Panc1 (cell line): ENCODE data around the gene TPBGL. TPM values are rescaled to one million over a fixed set of nuclear protein-coding genes. Genes with fewer than 3 reads are reported as not detected.
A peak's percentile ranks its signal among the peaks of the same experiment; 100 is the strongest.

Experiments
- ATAC-seq: fragments of 200-7000 bp; cut with Tn5 transposase; 2 replicates; pipeline ENCODE4 v1.9.1; 2020; ENCODE audit warnings: mild to moderate bottlenecking, moderate library complexity
- BruUV-seq: library from RNA; stranded (reverse); fragments of 400-500 nt; replicated peaks from 2 replicates; lab custom pipeline; 2021; lab: Mats Ljungman, UMichigan
- CTCF ChIA-PET: fragments of 300-600 bp; sonication (Branson Sonifier 250); formaldehyde crosslinking; loops from one replicate; lab custom pipeline; 2022; ENCODE audit warnings: antibody characterized with exemption; lab: Charles Lee
- POLR2A ChIA-PET: fragments of 300-600 bp; sonication (Branson Sonifier 250); formaldehyde crosslinking; loops from one replicate; lab custom pipeline; 2022; ENCODE audit warnings: antibody characterized with exemption; lab: Charles Lee
- DNase-seq: peaks from one replicate; pipeline ENCODE4 v3.0.0-alpha.2; 2010; ENCODE audit warnings: low read depth, low spot score
- H3K27ac ChIP-seq: 2 replicates; pipeline ENCODE4 v1.5.1; 2011; ENCODE audit warnings: mild to moderate bottlenecking, low read length, inconsistent platforms
- H3K27me3 ChIP-seq: fragments of 200-500 bp; sonication (Bioruptor generic); 2 replicates; pipeline ENCODE4 v1.6.0; 2014; ENCODE audit warnings: low read length, inconsistent platforms; ENCODE audit not compliant: control insufficient read depth, insufficient read depth
- H3K36me3 ChIP-seq: fragments of 200-500 bp; sonication (Bioruptor generic); 2 replicates; pipeline ENCODE4 v1.5.1; 2014; ENCODE audit warnings: inconsistent platforms, mild to moderate bottlenecking, low read length, moderate library complexity; ENCODE audit not compliant: control insufficient read depth, insufficient read depth
- H3K4me1 ChIP-seq: 2 replicates; pipeline ENCODE4 v1.5.1; 2011; ENCODE audit warnings: inconsistent platforms, mild to moderate bottlenecking, low read length, moderate library complexity; ENCODE audit not compliant: control insufficient read depth, insufficient read depth
- H3K4me3 ChIP-seq, 2 experiments: 2 replicates each; pipeline ENCODE4 v1.5.1; 2011 to 2012; ENCODE audit warnings: low read depth in 2 of 2, low read length in 2 of 2, mild to moderate bottlenecking in 2 of 2, inconsistent platforms in 1 of 2, moderate library complexity in 1 of 2
- H3K9me3 ChIP-seq: fragments of 200-500 bp; sonication (Bioruptor generic); 2 replicates; pipeline ENCODE4 v1.5.1; 2014; ENCODE audit warnings: low read depth, mild to moderate bottlenecking, inconsistent platforms, low read length, moderate library complexity; ENCODE audit not compliant: control insufficient read depth, insufficient read depth
- POLR2AphosphoS5 ChIP-seq: IDR thresholded peaks from 2 replicates; pipeline ENCODE4 v1.6.1; 2012; ENCODE audit warnings: mild to moderate bottlenecking, low read depth, low read length, moderate library complexity
- SIN3A ChIP-seq: IDR thresholded peaks from 2 replicates; pipeline ENCODE4 v1.6.1; 2012; ENCODE audit warnings: low read depth, mild to moderate bottlenecking, low read length, moderate library complexity, borderline replicate concordance; ENCODE audit not compliant: insufficient read depth
- TCF7L2 ChIP-seq: IDR thresholded peaks from 2 replicates; pipeline ENCODE4 v1.6.1; 2011; ENCODE audit warnings: mild to moderate bottlenecking, low read depth, low read length, inconsistent platforms
- in situ Hi-C: cut with HindIII; loops from 2 replicates; pipeline ENCODE4 v1.10.0; 2016; ENCODE audit warnings: low sequenced_read_pairs, low pct_unique_long_range_greater_than_20kb
- intact Hi-C: fragments of 100-400 bp; cut with micrococcal nuclease; formaldehyde crosslinking; loops from one replicate; pipeline ENCODE4 v1.10.0; 2022; ENCODE audit not compliant: unreplicated experiment
- total RNA-seq: library from RNA; stranded (reverse); gene quantifications from one replicate; pipeline ENCODE4 v1.2.1, GENCODE V29; 2021; ENCODE audit not compliant: unreplicated experiment
- TF ChIP-seq, protein P1 (sequence below), 2 experiments: IDR thresholded peaks; 2 replicates each; pipeline ENCODE4 v1.6.1; 2011 to 2012; ENCODE audit warnings: low read depth in 2 of 2, control low read depth in 1 of 2, low read length in 1 of 2, mild to moderate bottlenecking in 1 of 2, moderate library complexity in 1 of 2; ENCODE audit not compliant: insufficient read depth in 1 of 2
- TF ChIP-seq, protein P2 (sequence below): fragments of 450-650 bp; IDR thresholded peaks from 2 replicates; pipeline ENCODE4 v1.5.1; 2017; ENCODE audit warnings: mild to moderate bottlenecking

Gene TPBGL
- total RNA-seq, 1 experiment from 2014 or later: 0.54 TPM

DNA sequence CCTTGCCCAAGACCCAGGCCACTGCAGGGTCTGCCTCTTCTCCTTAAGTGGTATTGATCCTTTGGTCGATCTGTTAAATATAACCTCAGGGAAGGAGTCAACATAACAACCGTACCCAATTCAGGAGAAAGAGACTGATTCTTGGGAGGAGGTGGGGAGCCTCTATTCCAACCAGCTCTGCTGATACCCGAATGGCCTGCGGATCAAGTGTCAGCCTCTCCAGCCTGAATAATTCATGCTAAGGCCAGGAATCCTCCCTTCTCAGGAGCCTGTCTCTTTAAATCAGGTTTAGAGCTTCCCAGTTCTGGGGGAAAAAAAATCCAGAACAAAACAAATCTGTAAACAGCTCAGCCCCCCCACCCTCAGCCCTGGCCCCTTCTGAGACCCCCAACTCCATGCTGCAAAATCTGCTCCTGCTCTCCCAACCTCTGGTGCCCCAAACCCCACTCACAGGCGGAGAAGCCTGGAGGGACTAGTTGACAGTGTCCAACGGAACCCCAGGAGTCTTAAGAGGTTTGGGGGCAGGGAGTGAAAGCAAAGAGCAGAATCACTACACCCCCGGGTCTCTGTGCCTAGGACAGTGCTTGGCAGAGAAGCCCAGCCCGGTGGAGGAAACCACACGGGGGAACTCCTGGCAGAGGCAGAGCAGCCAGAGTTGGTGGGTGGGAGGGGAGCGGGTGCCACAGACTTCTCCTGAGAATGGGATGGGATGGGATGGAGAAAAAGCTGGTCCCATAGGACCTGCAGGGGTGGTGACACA, 863 bp upstream of the TPBGL start:
- DNase-seq: no peak

DNA sequence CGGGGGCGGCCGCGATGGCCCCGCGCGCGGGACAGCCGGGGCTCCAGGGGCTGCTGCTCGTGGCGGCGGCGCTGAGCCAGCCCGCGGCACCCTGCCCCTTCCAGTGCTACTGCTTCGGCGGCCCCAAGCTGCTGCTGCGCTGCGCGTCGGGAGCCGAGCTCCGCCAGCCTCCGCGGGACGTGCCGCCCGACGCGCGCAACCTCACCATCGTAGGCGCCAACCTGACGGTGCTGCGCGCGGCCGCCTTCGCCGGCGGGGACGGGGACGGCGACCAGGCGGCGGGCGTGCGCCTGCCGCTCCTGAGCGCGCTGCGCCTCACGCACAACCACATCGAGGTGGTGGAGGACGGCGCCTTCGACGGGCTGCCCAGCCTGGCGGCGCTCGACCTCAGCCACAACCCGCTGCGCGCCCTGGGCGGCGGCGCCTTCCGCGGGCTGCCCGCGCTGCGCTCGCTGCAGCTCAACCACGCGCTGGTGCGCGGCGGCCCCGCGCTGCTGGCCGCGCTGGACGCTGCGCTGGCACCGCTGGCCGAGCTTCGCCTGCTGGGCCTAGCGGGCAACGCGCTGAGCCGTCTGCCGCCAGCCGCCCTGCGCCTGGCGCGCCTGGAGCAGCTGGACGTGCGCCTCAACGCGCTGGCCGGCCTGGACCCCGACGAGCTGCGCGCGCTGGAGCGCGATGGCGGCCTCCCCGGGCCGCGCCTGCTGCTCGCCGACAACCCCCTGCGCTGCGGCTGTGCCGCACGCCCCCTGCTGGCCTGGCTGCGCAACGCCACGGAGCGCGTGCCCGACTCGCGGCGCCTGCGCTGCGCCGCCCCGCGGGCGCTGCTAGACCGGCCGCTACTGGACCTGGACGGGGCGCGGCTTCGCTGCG, 697 bp downstream of the TPBGL start:
- H3K36me3 ChIP-seq: no peaks in the 10 kb centered on the region
- in situ Hi-C loops (loop anchor here (25.0 kb wide), 1 partner anchor 229 kb away; no protein-coding TSS in a partner anchor), intact Hi-C loops (loop anchor here (10.0 kb wide), 1 partner anchor 316 kb away; no protein-coding TSS in a partner anchor)
- no peaks in the 10 kb centered on the region; the same call in 1 of the 2 replicates for H3K27me3 ChIP-seq
- POLR2A ChIA-PET: no interaction called here
- DNase-seq: peak; percentile 60
- no peak for TF ChIP-seq SIN3A
- TF ChIP-seq, protein P1, sequence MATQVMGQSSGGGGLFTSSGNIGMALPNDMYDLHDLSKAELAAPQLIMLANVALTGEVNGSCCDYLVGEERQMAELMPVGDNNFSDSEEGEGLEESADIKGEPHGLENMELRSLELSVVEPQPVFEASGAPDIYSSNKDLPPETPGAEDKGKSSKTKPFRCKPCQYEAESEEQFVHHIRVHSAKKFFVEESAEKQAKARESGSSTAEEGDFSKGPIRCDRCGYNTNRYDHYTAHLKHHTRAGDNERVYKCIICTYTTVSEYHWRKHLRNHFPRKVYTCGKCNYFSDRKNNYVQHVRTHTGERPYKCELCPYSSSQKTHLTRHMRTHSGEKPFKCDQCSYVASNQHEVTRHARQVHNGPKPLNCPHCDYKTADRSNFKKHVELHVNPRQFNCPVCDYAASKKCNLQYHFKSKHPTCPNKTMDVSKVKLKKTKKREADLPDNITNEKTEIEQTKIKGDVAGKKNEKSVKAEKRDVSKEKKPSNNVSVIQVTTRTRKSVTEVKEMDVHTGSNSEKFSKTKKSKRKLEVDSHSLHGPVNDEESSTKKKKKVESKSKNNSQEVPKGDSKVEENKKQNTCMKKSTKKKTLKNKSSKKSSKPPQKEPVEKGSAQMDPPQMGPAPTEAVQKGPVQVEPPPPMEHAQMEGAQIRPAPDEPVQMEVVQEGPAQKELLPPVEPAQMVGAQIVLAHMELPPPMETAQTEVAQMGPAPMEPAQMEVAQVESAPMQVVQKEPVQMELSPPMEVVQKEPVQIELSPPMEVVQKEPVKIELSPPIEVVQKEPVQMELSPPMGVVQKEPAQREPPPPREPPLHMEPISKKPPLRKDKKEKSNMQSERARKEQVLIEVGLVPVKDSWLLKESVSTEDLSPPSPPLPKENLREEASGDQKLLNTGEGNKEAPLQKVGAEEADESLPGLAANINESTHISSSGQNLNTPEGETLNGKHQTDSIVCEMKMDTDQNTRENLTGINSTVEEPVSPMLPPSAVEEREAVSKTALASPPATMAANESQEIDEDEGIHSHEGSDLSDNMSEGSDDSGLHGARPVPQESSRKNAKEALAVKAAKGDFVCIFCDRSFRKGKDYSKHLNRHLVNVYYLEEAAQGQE (IDR thresholded peaks at IDR 0.05; ENCODE audit: insufficient read depth in 1 of 2, low read depth in 2 of 2, low read length in 1 of 2): peak in 1 of 2 experiments; percentile 76; a peak in 1 of 4 replicates
- TF ChIP-seq, protein P2, sequence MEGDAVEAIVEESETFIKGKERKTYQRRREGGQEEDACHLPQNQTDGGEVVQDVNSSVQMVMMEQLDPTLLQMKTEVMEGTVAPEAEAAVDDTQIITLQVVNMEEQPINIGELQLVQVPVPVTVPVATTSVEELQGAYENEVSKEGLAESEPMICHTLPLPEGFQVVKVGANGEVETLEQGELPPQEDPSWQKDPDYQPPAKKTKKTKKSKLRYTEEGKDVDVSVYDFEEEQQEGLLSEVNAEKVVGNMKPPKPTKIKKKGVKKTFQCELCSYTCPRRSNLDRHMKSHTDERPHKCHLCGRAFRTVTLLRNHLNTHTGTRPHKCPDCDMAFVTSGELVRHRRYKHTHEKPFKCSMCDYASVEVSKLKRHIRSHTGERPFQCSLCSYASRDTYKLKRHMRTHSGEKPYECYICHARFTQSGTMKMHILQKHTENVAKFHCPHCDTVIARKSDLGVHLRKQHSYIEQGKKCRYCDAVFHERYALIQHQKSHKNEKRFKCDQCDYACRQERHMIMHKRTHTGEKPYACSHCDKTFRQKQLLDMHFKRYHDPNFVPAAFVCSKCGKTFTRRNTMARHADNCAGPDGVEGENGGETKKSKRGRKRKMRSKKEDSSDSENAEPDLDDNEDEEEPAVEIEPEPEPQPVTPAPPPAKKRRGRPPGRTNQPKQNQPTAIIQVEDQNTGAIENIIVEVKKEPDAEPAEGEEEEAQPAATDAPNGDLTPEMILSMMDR: peak; percentile 100
- TF ChIP-seq POLR2AphosphoS5: peak; percentile 32; the same call in 1 of the 2 replicates
- peak overlapping the region; percentile 42 to 53 for H3K4me3 ChIP-seq
- no peak overlapping the region for H3K27ac ChIP-seq
- no peaks in the 10 kb centered on the region for H3K4me1 ChIP-seq
- BruUV-seq: no TSS peak
- CTCF ChIA-PET: interaction anchor here (0.6 to 5.7 kb wide), 10 partner anchors 10 to 311 kb away, joined by 3 to 66 read pairs (median 4); no protein-coding TSS in a partner anchor
- H3K9me3 ChIP-seq: no peaks in the 10 kb centered on the region
- ATAC-seq: peak; percentile 92

More for the DNA sequence above, 863 bp upstream of the TPBGL start:
- intact Hi-C loops: loop anchor here (10.0 kb wide), 1 partner anchor 315 kb away; no protein-coding TSS in a partner anchor
- H3K4me3 ChIP-seq: peak overlapping the region in 1 of 2 experiments; percentile 50; a peak in 1 of 4 replicates
- H3K4me1 ChIP-seq: no peaks in the 10 kb centered on the region
- no peaks in the 10 kb centered on the region for H3K9me3 ChIP-seq
- BruUV-seq: no TSS peak
- ATAC-seq: no peak
- H3K36me3 ChIP-seq: no peaks in the 10 kb centered on the region
- H3K27ac ChIP-seq: no peak overlapping the region
- TF ChIP-seq, protein P1 (IDR thresholded peaks at IDR 0.05; ENCODE audit: insufficient read depth in 1 of 2, low read depth in 2 of 2, low read length in 1 of 2): no peak
- TF ChIP-seq SIN3A (no peak), POLR2AphosphoS5 (no peak), TCF7L2 (no peak)
- TF ChIP-seq, protein P2: no peak
- POLR2A ChIA-PET: no interaction called here
- CTCF ChIA-PET: interaction anchor here (0.5 to 5.7 kb wide), 3 partner anchors 21 to 97 kb away, joined by 3 to 66 read pairs (median 4); no protein-coding TSS in a partner anchor
- no peaks in the 10 kb centered on the region; the same call in 1 of the 2 replicates for H3K27me3 ChIP-seq
- in situ Hi-C loops: loop anchor here (25.0 kb wide), 1 partner anchor 227 kb away; no protein-coding TSS in a partner anchor
